ENCODE data around the gene UBE2F.

The UBE2F gene

GRCh38 chr2:238082827-238083226 is 116.0 kb downstream of the UBE2F start:
- no peak for DNase-seq

DNA sequence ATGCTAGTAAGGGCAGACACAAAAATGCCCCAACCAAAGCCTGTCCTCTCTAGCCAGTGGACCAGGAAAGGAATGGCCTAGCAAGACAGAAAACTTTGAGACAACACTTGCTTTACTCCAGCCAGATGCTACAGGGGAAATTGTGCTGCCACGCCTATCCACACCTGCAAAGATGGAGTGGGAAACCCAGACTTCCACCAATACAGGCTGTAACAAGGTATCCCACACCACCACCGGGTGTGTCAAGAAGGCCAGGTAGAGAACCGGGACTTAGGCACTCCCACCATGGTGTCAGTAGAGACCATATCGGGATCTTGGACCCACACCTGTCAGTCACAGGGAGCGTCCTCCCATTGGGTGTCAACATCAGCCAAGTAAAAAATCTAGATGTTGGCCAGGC is 117.1 kb downstream of the UBE2F start:
- DNase-seq = no peak

GRCh38 chr2:238084761-238085160 is 117.9 kb downstream of the UBE2F start:
- no peak for DNase-seq

GRCh38 chr2:238085899-238086298 is 119.1 kb downstream of the UBE2F start:
- DNase-seq = no peak

GRCh38 chr2:238087211-238087610 is 120.4 kb downstream of the UBE2F start:
- no peak for DNase-seq

DNA sequence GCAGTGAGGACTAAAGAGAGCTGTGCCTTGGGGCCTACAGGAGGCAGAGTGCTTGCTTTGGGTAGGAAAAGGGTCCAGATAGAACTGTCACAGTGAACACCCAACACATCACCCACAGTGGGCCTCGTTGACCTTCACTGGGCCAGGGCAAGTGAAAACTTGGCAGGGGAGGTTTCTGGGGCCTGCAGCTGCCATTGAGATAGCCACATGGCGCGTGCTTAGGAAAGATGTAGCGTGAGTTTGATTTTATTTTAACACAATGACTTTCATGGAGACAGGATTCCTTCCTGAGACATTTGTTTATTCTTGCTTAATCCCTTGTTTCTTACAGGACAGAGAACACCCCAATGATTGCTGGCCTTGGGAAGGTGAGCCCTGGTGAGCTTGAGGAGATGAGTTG is 124.1 kb downstream of the UBE2F start:
- no peak for DNase-seq

DNA sequence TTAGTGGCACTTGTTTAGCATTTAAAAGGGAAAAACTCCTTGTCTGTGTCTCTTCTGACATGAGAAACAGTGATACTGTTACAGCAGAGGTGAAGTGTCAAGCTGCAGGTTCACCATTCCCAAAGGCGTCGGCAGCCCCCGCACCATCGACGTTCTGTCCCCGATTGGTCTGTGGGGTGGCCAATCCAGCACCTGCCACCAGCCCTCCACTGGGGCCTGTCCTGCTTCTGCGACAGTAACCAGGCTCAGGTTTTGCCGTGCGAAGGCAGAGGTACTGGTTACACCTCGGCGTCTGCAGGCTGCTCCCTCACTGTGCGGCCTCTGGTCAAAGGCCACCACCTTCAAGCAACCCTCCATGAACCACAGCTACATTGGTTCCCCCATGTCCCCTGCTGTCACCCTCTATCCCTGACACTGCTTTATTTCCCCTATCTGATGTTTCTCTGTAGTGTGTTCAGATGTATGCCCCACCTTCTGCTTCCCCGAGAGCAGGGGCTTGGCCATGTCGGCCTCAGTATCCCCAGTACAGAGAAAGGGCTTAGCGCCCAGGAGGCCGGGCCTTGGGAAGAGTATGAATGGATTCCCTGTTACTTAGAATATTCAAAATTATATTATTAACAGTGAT is 124.7 kb downstream of the UBE2F start:
- DNase-seq = no peak
